Stimulated activated CD4-positive, alpha-beta T cell treated with anti-CD3 and anti-CD28 coated beads, Interleukin-15, amount 100 ng/mL, for 24 hours (primary cell): ENCODE results near the gene PXDN.

Experiments used
- DNase-seq: peaks from one replicate; pipeline ENCODE4 v3.0.0-alpha.2; 2020

Gene PXDN

DNA sequence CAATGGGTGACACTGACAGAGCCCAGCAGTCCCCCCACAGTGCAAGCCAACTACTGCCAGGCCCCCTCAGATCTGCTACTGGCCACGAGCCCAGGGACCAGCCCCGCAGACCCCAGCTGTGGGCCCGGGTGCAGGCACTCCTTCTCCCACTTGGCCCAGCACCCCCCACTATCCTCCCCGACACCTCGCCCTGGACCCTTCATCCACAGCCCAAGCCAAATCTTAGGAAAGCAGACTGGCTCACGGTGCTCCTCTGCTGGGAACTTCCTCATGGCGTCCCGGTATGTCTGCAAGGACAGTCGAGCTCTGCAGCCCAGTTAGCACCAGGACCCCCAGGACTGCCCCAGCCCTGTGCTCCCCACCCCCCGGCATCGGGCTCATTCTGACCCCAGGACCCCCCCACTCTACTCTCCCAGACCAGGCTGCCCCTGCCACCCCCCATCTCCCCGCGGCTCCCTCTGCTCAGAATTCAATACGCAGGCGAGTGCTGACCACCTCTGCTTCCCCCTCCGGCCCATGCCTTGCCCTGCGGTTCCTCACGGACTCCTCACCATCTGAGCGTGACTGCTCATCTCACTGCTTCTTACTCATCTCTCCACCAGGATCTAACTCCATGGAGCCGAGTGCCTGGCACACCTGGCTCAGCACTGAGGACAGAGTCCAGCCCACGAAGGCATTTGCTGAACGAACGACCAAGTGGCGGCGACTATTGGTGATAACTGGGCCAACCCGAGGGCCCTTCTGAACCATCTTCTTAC, 85.7 kb downstream of the PXDN start:
- DNase-seq = no peak

DNA sequence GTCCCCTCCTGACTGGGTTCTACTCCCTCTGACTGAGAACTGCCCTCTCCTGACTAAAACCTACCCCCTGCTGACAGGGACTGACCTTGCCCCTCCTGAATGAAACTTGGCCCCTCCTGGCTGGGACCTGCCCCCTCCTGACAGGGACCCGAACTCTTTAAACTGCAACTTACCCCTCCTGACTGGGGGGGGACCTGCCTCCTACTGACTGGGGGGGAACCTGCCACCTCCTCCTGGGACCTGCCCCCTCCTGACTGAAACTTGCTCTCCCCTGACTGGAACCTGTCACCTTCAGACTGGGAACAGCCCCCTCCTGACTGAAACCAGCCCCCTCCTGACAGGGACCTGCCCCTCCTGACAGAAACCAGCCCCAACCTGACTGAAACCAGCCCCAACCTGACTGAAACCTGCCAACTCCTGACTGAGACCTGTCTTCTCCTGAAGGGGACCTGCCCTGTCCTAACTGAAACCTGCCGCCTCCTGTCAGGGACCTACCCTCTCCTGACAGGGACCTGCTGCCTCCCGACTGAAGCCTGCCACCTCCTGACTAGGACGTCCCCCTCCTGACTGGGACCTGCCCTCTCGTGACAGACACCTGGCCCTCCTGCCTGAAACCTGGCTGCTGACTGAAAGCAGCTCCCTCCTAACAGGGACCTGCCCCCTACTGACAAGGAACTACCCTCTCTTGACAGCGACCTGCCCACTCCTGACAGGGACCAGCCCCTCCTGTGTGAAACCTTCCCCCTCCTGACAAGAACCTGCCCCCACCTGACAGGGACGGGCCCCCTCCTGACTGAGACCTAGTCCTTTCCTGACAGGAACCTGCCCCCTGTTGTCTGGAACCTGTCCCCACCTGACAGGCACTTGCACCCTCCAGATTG, 87.1 kb downstream of the PXDN start:
- no peak for DNase-seq

DNA sequence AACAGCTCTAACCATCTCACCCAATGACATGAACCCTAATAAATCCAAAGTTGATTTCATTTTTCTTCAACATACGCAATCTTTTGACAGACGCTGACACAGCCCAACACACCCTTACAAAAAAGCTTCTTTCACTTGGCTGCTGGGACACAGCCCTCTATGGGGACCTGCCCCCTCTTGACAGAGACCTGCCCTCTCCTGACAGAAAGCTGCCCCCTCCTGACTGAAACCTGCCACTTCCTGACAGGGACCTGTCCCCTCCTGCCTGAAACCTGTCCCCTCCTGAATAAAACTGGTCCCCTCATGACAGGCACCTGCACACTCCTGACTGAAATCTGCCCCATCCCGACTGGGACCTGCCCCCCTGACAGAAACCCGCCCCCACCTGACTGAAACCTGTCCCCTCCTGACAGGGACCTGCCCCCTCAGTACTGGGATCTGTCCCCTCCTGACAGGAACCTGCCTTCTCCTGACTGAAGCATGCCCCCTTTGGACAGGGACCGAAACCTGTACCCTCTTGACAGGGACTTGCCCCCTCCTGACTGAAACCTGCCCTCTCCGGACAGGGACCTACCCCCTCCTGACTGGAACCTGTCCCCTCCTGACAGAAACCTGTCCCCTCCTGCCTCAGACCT, 87.9 kb downstream of the PXDN start:
- no peak for DNase-seq

DNA sequence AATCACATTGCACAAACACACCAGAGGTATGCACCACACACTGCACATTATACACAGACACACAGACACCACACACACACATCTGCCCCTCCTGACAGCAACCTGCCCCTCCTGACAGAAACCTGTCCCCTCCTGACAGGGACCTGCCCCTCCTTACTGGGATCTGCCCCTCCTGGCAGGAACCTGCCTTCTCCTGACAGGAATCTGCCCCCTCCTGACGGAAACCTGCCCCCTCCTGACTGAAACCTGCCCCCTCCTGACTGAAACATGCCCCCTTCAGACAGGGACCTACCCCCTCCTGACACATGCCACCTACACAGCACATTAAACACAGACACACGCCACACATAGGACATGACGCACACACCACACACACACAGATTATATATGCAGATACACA, 88.9 kb downstream of the PXDN start:
- no peak for DNase-seq

DNA sequence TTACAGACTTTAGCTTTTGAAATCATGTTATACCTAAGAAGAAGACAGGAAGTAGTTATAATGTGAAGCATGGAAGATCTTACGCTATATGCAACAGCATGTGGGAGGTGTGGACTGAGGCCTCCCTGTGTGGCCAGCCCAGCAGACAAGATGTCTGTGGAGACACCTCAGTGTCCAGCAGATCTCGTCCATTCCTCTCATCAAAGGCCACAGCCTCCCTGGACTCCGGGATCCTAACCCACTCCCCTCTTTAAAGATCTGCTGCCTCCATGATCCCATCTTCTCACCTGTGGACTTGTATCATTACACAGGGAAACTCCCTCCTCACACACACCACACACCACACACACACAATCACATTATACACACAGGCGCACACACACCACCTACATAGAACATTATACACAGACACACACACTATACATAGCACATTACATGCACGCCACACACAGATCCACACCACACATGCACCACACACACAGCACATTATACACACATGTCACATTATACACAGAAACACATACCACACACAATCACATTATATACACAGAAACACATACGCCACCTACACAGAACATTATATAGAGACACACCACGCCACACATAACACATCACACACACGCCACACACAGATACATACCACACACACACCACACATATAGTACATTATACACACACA, 89.5 kb downstream of the PXDN start:
- DNase-seq = no peak

DNA sequence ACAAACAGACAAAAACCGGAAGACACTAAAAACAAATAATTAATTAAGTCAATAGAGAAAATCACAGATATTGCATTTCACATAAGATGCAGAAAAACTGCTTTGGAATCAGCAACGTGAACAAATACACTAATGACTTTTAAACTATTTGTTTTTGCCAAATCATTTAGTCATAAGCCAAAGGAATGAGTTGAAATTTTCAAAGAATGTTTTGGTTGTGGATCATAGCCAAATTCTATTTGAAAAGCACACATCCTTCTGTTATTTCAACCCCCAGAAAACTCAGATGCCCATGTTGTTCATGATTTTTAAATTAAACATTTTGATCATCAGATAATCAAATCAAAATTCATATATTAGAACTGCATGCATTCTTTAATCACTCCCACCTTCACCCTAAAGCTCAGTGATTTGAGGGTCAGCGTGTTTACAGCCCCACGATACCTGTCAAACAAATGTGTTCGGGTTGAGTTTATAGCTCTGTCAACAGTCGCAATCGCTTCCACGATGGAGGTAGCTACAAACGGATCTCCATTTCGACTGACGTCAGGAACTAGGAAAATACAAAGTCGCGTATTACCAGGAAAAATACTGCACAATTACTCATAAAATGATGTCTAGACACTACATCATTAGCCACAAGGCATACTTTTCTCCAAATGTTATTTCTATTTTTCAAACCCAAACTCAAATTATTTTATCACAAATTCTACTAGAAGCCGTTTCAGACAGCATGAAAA, 90.2 kb downstream of the PXDN start:
- no peak for DNase-seq

DNA sequence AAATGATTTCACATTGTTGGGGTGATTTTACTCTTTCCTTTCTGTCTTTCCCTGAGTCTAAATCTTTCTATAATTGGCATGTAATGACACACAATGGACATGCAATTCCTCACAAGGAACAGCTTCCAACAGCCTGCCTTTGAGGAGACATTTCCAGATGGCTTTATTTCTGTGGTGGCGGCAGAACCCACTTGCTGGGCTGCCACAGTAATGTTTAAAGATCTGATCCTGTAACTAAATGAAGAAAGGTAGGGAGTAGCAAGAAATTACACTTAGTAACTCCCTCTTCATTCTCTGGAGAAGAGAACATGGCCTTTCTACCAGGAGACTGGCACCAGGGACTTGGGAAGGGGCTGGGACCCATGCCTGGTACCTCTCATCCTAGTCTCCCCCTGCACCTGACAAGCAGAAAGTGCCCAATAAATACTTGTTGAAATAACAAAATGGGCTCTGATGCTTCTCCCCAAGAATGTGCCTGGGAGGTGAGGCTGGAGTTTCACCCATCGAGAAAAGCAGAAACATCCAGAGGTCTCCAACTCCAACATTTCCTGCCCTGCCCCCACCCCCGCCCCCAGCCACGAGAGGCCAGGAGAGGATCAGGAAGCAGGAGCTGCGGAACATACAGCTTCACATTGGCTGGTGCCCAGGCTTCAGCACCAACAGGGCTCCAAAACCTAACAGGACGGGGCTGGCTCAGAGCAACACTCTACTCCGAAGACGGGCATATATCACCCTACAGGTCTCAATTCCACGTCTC, 92.1 kb downstream of the PXDN start:
- DNase-seq = no peak

DNA sequence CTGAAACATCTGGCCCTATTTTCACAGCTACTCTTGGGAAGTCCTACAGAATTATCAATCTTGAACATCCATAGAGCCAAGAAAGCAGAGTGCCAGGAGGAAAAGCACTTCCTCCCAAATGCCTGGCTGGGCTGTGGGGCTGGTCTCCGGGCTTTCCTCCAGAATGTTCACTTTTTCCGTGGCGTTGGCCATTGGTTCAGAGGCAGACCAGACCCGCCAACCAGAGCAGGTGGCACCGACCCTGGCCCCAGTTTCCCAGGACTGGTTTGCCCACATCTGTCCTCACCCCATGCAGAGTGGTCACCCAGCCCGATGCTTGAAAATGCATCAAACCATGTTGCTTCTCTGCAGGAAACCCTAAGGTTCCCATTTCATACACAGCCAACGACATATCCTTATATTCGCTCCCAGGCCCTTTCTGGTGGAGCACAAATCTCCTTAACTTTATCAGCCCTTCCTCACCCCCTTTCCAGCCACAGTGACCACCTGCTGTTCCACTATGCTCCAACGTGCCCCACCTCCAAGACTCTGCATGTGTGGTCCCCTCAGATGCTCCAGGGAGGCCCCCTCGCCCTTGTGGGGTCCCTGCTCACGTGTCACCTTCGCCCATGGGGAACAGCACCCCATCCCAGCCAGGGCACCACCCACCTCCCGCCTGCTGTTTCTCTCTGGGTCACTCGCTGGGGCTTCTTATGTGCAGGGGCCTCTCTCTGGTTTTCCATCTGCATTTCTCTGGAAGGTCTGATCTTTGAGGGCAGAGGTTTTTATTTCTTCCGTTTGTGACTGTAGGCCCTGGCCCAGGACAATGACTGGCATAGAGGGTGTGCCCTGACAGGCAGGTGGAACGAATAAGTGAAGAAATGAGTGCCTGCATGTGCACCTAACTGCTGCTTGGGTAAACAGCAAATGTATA, 92.9 kb downstream of the PXDN start:
- DNase-seq = no peak

DNA sequence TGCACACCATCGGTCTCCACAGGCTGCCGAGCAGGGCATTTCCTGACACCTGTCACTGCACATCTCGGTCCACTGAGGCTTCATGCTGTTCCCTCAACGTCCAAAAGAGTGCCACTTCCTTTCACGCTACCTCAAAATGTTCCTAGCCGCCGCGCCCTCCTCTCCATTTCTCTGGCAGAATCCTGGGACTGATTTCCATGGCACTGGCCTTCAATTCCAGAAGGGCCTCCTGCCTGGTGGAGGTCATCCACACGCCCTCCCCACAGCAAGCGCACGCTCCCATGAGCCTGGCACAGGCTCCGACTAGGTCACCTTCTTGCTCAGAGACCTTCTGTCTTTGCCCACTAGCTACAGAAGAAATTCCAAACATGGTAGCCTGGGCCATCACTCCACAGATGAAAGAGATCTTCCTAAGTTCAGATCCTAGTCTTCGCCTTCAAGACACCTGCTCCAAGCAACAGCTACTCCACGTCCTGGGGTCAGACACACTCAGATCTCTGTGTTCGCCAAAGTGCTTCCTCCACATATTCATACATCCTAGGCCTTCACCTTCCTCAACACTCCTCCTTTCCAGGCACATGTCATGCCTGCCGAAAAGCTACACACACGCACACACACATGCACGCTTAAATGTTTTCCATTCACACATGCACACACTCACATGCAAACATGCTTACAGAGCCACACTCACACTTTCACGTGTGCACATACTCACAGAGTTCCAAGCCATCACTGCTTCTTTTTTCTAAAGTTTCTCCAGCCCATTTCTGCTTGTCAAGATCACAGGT, 94.0 kb downstream of the PXDN start:
- no peak for DNase-seq

DNA sequence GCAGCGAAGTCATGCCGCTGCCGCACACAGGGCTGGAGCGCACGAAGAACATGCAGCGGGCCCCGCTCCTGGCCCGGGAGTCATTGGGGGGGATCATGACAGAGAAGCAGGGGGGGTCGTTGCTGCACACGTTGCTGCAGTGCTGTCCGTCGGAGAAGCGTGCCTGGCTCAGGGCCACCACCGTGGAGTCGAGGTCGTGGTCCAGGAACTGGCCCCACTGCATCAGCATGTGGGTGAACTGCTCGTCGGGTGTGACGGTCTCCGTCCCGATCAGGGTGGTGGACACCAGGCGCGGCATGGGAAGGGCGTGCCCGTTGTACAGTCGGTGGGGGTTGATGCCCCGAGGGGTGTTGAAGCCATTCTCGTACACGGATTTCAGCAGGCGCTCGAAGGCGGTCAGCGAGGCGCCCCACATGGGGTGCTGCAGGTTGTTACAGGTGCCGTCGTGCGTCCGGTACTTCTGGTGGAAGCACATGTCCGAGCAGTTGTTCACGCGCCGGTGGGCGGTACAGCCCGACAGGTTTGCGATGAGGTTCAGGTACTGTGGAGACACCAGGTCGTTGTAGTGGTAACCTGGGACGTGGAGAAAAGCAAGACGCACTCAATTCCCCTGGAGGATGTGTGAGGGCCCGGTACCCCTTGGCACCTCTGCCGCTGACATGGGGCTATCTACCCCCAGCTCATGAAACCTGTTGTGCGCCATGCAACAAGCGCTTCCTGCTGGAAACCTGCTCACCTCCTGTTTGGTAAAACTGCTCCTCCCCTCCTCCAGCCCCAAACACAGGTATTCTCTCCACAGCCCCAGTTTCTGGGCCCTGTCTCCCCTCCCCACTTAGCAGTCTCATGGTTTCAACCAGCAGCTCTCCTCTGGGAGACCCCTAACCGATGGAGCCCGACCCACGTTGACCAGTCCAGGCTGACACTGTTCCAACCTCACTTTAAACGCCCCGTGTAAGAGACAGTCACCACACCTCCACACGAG, 94.9 kb downstream of the PXDN start:
- no peak for DNase-seq

DNA sequence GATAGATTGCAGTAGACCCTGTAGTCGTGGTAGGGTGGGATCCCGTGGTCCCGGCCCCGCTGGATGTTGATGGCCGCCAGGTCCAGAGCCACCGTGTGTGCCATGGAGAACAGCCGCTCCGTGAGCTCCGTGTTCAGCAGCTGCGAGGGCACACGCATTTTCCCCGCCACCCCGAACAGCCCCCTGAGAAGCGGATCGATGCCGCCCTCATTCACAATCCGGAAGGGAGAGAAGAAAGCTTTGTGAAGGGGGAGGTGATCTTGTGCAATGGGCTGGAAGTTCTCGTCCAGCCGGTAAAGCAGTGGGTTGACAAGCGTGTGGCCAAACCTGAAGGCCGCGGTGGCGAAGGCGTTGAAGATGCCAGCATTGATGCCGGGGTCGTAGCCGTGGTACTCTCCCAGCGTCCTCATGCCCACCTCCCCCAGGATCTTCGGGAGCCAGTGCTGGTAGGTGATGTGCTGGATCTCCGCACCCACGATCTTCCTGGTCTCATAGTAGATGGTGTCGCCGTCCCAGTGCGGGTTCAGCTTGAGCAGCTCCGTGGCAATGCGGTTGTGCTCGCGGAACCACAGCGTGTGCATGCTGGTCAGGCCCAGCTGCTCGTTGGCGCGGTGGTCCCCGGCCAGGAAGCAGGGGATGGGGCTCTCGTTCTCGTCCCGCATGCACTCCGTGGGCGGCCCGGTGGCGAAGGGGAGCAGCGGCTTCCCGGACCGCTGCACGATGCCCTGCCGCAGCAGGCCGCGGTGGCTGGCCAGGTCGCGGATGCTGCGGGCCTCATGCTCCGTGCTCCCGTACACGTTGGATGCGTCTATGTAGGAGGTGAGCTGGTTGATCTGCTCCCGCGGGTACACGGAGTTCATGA, 95.8 kb downstream of the PXDN start:
- no peak for DNase-seq

DNA sequence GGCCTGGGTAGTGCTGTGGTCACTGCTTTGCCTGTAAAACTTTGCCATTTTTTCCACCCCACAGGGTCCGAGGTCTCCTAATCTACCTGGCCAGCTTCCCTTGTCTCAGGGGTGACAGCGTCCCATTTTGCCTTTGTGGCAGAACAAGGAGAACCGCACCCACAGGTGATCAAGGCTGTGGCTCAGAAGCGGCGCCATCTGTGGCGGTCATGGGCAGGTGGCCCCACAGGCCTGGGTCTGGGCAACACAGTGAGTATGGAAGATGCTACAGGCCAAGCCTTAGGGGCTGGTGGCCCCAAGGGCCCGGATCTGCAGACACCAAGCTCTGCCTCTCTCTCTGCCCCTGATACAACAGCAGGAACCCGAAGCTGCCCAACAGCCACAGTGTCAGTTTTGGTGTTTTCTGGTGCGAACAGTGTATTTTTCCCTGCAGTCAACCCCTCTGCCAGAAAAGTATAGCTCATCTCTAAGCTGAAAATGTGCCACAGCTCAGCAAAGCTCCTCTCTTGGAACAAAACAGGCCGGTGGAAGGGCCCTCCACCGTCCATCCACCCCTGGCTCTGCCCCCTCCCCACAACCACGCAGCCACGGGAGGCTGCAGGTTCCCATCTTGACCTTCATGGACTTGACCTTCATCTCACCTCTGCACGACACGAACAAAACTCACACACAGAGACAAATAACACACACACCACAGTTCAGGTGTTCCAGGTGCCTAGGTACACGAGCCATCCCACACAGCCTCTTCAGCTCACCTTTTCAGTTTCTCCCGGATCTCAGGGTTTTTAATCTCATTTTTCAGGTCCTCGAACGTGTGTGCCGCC, 96.7 kb downstream of the PXDN start:
- DNase-seq = no peak

DNA sequence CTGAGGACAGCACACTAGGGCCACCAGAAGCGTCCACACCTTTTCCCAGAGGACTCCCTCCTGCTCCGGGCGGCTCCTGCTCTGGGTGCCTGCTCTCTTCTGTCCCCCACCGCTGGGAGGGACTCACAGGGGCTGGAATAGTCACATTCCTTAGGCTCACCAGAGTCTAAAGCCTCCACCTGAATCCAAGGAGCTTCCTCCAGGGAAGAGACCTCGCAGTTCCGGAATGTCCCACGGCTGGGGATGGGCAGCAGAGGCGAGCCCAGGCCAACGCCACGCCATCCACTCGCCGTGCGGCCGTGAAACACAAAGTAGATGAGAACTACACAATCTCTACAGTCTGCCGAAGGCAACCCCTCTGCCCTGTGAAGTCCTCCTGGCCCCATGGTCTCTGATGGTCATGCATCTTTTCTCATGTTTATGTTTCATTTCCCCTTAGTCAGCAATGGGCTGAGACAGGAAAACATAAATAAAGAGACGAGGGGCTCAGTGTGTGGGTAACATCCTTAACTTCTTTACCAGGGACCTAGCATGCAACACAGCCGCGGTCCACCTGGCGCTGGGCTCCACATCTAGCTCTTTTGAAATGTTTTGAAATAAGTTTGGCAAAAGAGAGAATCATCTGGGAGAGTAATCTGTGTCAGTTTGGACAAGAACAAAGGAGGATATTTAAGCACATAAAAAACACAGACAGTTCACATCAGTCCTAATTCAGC, 98.4 kb downstream of the PXDN start:
- no peak for DNase-seq

DNA sequence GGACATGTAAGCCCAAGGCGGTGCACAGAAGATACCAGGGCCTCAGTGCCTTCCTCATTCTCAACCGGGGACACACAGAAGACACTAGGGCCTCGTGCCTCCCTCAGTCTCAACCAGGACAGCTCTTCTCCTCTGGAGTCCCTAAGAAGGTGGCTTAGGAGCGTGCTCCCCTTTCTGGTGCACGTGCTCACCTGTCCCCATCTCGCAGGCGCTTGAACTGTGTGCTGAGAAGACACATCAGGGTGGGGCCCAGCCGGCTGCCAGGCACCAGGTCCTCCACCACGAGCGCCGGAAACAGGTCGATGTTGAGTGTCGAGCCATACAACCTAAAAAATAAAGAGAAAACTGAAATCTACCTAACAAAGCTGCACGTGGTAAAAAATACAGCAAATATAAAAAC, 99.9 kb downstream of the PXDN start:
- no peak for DNase-seq

DNA sequence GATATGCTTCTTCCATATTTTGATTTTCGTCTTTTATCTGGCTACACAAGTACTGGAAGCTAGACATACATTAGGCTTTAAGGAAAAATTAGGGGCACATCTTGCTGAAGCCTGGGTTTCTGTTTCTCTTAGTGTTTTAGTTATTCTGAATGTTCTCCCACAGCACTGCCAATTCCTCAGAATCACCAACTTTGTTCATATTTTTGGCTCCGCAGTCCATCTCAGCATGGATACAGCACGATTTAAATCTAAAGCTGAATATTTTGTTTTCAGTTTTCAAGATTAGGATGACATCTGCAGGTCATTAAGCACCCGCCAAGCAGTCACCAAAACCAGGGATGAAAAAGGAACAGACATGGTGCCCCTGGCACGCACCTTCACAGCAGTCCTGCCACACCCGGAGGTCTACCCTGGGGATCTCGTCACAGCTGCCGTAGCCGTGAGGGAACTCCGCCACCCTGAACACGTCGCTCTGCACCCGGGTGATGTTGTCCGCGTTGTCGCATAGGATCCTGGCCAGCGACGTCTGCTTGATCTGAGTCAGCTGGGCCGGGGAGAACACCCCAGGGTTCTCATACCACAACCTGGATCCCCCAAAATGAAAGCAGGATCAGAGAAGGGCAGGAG, 101.2 kb downstream of the PXDN start:
- DNase-seq = no peak
